ENCODE results near the gene CACNB4.

DNA sequence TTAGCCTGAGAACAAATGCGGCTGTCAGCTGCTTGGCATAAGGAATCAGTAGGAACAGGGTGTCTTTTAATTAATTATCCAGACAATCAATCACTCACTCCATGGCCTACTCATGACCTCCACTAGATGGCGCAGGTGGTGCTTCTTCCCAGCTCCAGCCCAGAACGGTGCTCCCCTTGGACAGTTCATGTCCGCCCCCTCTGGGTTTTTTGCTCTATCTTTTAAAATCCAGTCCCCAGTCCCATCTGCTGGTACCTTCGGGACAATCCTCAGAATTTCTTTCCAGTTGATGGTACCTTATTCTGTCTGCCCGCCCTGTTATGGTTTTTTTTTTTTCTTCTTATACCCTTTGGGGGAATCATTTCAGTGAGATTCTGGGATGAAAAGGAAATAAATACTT, 99.8 kb downstream of the CACNB4 start:
- TF ChIP-seq SP1 (IDR thresholded peaks at IDR 0.05), result no peak
- TF ChIP-seq CTBP1 (IDR thresholded peaks at IDR 0.05; ENCODE audit: borderline replicate concordance), result no peak
- TF ChIP-seq L3MBTL2 (conservative IDR thresholded peaks at IDR 0.05), result no peak
- TF ChIP-seq FOXM1 (IDR thresholded peaks at IDR 0.05; ENCODE audit: borderline replicate concordance), result no peak

Data from HEK293T (cell line).